Uterus (tissue), 2 donors: ENCODE measurements around the gene FER1L5.

Source experiments
- POLR2A ChIP-seq, 2 donors: fragments of 450-650 bp; IDR thresholded peaks; one replicate each; pipeline ENCODE4 v1.6.1; 2016; ENCODE audit warnings: antibody characterized with exemption in 2 of 2, mild to moderate bottlenecking in 1 of 2, moderate library complexity in 1 of 2
- TF ChIP-seq, protein P1 (sequence below), 4 experiments: fragments of 200-600 bp in 2 of 4; fragments of 450-650 bp in 2 of 4; sonication (generic) in 2 of 4; IDR thresholded peaks; one replicate each; pipeline ENCODE4 v1.5.1; 2016 to 2019; ENCODE audit warnings: antibody characterized with exemption in 4 of 4, mild to moderate bottlenecking in 2 of 4, moderate library complexity in 1 of 4

DNA sequence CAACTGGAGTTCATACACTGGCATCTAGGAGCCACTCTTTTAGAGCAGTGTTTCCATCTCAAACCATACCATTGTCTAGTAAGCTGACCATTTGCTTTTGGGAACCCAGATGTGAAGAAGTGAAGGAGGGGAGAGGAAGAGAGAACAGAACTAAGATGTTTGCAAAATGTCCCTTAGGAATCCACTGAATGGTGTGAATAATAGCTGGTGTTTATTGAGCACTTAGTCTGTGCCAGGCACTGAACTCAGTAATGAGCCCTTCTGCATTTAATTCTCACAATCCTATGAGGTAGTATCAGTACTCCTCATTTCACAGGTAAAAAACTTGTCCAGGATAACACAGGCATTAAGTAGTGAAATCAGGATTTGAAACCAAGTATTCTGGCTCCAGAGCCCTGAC, 73.8 kb downstream of the FER1L5 start:
- TF ChIP-seq, protein P1, sequence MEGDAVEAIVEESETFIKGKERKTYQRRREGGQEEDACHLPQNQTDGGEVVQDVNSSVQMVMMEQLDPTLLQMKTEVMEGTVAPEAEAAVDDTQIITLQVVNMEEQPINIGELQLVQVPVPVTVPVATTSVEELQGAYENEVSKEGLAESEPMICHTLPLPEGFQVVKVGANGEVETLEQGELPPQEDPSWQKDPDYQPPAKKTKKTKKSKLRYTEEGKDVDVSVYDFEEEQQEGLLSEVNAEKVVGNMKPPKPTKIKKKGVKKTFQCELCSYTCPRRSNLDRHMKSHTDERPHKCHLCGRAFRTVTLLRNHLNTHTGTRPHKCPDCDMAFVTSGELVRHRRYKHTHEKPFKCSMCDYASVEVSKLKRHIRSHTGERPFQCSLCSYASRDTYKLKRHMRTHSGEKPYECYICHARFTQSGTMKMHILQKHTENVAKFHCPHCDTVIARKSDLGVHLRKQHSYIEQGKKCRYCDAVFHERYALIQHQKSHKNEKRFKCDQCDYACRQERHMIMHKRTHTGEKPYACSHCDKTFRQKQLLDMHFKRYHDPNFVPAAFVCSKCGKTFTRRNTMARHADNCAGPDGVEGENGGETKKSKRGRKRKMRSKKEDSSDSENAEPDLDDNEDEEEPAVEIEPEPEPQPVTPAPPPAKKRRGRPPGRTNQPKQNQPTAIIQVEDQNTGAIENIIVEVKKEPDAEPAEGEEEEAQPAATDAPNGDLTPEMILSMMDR (IDR thresholded peaks at IDR 0.05) = no peak
- TF ChIP-seq POLR2A (IDR thresholded peaks at IDR 0.05) = no peak
